Body of pancreas (tissue), 4 donors: Measurements from ENCODE around the gene PDHX. TPM values are rescaled to one million over a fixed set of nuclear protein-coding genes. Genes with fewer than 3 reads are reported as not detected.

Experiments used
- ATAC-seq: fragments of 150-250 bp; one replicate; pipeline ENCODE4 v1.9.1; 2016
- DNase-seq, 4 donors: peaks; one replicate each; pipeline ENCODE4 v3.0.0-alpha.2; 2019
- H3K27ac ChIP-seq, 4 donors: fragments of 200-600 bp; sonication (generic); 1 replicate in 3 of 4; 2 replicates in 1 of 4; pipeline versions ENCODE4 v1.5.1 to v1.6.1; 2016 to 2019; ENCODE audit warnings: mild to moderate bottlenecking in 1 of 4, mixed read lengths in 1 of 4, moderate library complexity in 1 of 4
- H3K27me3 ChIP-seq, 2 donors: fragments of 200-600 bp; sonication (generic); one replicate each; pipeline ENCODE4 v1.6.0; 2016; ENCODE audit warnings: mild to moderate bottlenecking in 1 of 2
- H3K36me3 ChIP-seq, 2 donors: fragments of 200-600 bp; sonication (generic); replicated peaks in 1 of 2; 2 replicates each; pipeline ENCODE4 v1.5.1; 2016; ENCODE audit warnings: low read depth in 2 of 2; ENCODE audit not compliant: insufficient read depth in 1 of 2
- H3K4me1 ChIP-seq: fragments of 200-600 bp; sonication (generic); one replicate; pipeline ENCODE4 v1.6.0; 2016
- H3K4me3 ChIP-seq, 2 donors: fragments of 200-600 bp; sonication (generic); 1 replicate in 1 of 2; 2 replicates in 1 of 2; pipeline ENCODE4 v1.5.1; 2016 to 2019
- H3K9me3 ChIP-seq, 3 donors: fragments of 200-600 bp; sonication (generic); 1 replicate in 2 of 3; 2 replicates in 1 of 3; pipeline ENCODE4 v1.5.1; 2016
- CTCF ChIP-seq, 7 experiments: fragments of 450-650 bp in 4 of 7; fragments of 200-600 bp in 3 of 7; sonication (generic) in 3 of 7; IDR thresholded peaks; one replicate each; pipeline ENCODE4 v1.5.1; 2016 to 2019; ENCODE audit warnings: antibody characterized with exemption in 7 of 7
- POLR2A ChIP-seq, 3 donors: fragments of 450-650 bp; IDR thresholded peaks; one replicate each; pipeline ENCODE4 v1.6.1; 2016; ENCODE audit warnings: antibody characterized with exemption in 3 of 3, mild to moderate bottlenecking in 2 of 3
- WGBS, 2 donors: methylation state at CpG; one replicate each; pipeline ENCODE4 v1.1.5; 2017; 5-methylcytosine and 5-hydroxymethylcytosine counted together
- intact Hi-C: fragments of 100-400 bp; cut with DNase I; formaldehyde crosslinking; loops from one replicate; pipeline ENCODE4 v1.15.1; 2023
- total RNA-seq, 2 donors: library from RNA; depleted of rRNA; stranded (reverse); fragments of >200 nt; gene quantifications; one replicate each; pipeline ENCODE4 v1.1.0, GENCODE V29; 2016

The PDHX gene
- total RNA-seq, 2 donors from 2014 or later, result 10.4 to 51.4 TPM

- Histone ChIP-seq H3K4me3 (no peak overlapping the region), H3K27ac (peak overlapping the region; percentile 20 to 88 (median 55)), H3K27me3 (no peaks in the 10 kb centered on the region), H3K4me1 (peaks cover 80% of the 10 kb centered on the region), H3K9me3 (no peaks in the 10 kb centered on the region), H3K36me3 (no peaks in the 10 kb centered on the region)
- 9 to 11% methylated on average over 3 of the region's 3 CpGs for WGBS, 2 donors
- TF ChIP-seq POLR2A (IDR thresholded peaks at IDR 0.05), result no peak
- TF ChIP-seq CTCF (IDR thresholded peaks at IDR 0.05), result no peak
- peak in 1 of 4 donors; percentile 22 for DNase-seq
- ATAC-seq, result peak; percentile 9
- intact Hi-C loops, result no loop called here
These were observed 93.5 kb downstream of the PDHX start for GRCh38 chr11:35009944-35010342.

DNA sequence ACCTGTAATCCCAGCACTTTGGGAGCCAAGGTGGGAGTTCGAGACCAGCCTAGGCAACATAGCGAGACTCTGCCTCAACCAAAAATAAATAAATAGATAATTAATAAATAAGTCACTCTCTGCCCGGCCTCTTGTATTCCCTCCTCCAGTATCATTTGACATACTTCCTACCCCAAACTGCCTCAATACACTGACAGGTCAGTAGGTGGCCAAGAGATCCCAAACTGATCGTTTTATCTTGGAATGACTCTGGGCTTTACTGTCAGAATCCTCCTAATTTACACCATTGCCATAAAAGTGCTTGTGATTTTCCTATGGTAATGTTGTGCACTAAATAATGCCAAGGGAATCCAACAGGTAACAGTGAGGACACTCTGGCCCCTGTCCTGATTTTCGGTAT, 94.2 kb downstream of the PDHX start:
- H3K36me3 ChIP-seq, result no peaks in the 10 kb centered on the region
- intact Hi-C loops, result no loop called here
- no peaks in the 10 kb centered on the region for H3K9me3 ChIP-seq
- H3K27ac ChIP-seq, result peak overlapping the region; percentile 20 to 88 (median 55)
- DNase-seq (no peak), ATAC-seq (no peak)
- no peaks in the 10 kb centered on the region for H3K27me3 ChIP-seq
- H3K4me1 ChIP-seq, result peaks cover 80% of the 10 kb centered on the region
- TF ChIP-seq CTCF (IDR thresholded peaks at IDR 0.05), result no peak
- no peak for TF ChIP-seq POLR2A (IDR thresholded peaks at IDR 0.05)
- no peak overlapping the region for H3K4me3 ChIP-seq
- WGBS, 2 donors, result 70 to 94% methylated on average over 5 of the region's 5 CpGs

DNA sequence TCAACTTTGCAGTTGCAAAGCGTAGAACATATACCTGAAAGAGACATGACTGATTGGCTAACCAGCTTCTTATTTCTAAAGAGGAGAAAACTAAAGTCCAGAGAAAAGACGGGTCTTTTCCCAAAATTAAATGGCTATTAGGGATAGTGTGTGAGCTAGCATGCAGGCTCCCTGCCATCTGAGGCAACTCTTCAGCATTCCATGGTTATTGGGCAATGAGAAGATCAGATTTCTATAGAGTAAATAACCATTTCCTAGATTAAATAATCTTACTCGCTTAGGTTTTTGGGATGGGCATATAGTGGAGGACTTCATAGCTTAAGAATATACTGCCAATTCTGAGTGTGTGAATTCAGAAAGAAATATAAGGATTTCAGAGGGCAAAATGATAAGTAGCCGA, 95.0 kb downstream of the PDHX start:
- Histone ChIP-seq H3K27ac (peak overlapping the region in 3 of 4 donors; percentile 20 to 88 (median 75)), H3K4me1 (peaks cover 79% of the 10 kb centered on the region), H3K9me3 (no peaks in the 10 kb centered on the region), H3K4me3 (no peak overlapping the region), H3K36me3 (no peaks in the 10 kb centered on the region), H3K27me3 (no peaks in the 10 kb centered on the region)
- intact Hi-C loops, result no loop called here
- no peak for ATAC-seq
- WGBS, 2 donors, result 75 to 76% methylated on average over 4 of the region's 4 CpGs
- no peak for DNase-seq
- TF ChIP-seq POLR2A (IDR thresholded peaks at IDR 0.05) (no peak), CTCF (IDR thresholded peaks at IDR 0.05) (no peak)

- no peak for TF ChIP-seq CTCF (IDR thresholded peaks at IDR 0.05)
- no peak for TF ChIP-seq POLR2A (IDR thresholded peaks at IDR 0.05)
- peak overlapping the region in 3 of 4 donors; percentile 7 to 88 (median 75) for H3K27ac ChIP-seq
- no peak overlapping the region for H3K4me3 ChIP-seq
- intact Hi-C loops, result no loop called here
- ATAC-seq (no peak), DNase-seq (no peak)
- peaks cover 79% of the 10 kb centered on the region for H3K4me1 ChIP-seq
- H3K27me3 ChIP-seq, result no peaks in the 10 kb centered on the region
- no peaks in the 10 kb centered on the region for H3K36me3 ChIP-seq
- no peaks in the 10 kb centered on the region for H3K9me3 ChIP-seq
- WGBS, 2 donors, result 92 to 96% methylated on average over 2 of the region's 2 CpGs
These were observed 95.5 kb downstream of the PDHX start for GRCh38 chr11:35011944-35012343.

DNA sequence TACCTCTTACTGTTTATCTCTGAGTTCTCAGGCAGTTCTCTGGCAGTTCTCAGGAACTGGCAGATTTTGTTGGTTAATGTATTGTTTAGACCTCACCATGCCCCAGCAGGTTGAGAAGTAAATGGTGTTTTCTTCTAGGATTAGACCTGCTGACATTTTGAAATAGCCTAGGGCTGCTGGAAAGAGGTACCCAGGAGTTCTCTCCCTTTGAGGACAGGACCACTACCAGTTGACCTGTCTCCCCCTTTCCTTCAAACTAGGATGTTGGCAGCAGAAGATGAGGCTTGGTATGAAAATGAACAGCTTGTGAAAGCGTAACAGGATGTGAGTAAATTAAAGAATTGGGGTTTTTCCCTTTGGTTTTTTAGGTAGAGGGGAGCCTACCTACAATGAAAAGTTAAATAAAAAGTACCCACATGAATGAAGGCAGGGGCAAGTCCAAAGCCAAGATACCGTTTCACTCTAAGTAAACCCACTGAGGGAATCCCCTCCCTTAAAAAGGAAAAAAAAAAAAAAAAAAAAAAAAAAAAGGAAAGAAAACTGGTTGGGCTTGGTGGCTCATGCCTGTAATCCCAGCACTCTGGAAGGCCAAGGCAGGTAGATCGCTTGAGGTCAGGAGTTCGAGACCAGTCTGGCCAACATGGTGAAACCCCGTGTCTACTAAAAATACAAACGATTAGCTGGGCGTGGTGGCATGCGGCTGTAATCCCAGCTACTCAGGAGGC, 96.2 kb downstream of the PDHX start:
- H3K4me1 ChIP-seq, result peaks cover 76% of the 10 kb centered on the region
- 86 to 90% methylated on average over 8 of the region's 8 CpGs for WGBS, 2 donors
- peak overlapping the region in 3 of 4 donors; percentile 7 to 88 (median 58) for H3K27ac ChIP-seq
- no peaks in the 10 kb centered on the region for H3K9me3 ChIP-seq
- DNase-seq (no peak), ATAC-seq (no peak)
- H3K36me3 ChIP-seq, result no peaks in the 10 kb centered on the region
- intact Hi-C loops, result no loop called here
- no peak overlapping the region for H3K4me3 ChIP-seq
- H3K27me3 ChIP-seq, result no peaks in the 10 kb centered on the region
- TF ChIP-seq POLR2A (IDR thresholded peaks at IDR 0.05) (no peak), CTCF (IDR thresholded peaks at IDR 0.05) (no peak)
